GM19023 (cell line): Measurements from ENCODE around the gene CFH.
"Not testable (repeated sequence)": the region's sequence is repeated elsewhere in the genome, so short reads cannot be mapped to it uniquely, and the experiment has no call there.

Experiments
- ATAC-seq: cut with Tn5 transposase; IDR thresholded peaks from one replicate; pipeline ENCODE4 v1.9.1; 2021; ENCODE audit warnings: mild to moderate bottlenecking, moderate library complexity; ENCODE audit not compliant: unreplicated experiment

The CFH gene

DNA sequence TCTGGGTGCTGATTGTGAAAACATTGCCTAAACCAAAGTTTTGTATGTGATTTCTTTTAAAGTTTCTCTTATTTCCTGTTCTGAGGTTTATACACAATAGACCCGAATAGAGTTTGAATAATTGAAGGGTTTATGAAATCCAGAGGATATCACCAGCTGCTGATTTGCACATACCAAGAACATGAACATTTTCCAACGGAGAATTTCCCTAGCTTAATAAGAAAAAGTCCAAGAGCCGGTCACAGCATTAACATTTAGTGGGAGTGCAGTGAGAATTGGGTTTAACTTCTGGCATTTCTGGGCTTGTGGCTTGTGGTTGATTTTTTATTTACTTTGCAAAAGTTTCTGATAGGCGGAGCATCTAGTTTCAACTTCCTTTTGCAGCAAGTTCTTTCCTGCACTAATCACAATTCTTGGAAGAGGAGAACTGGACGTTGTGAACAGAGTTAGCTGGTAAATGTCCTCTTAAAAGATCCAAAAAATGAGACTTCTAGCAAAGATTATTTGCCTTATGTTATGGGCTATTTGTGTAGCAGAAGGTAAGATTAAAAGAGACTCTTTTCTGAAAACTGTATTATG is at the start of gene CFH:
Gene CFH (plus strand): TSS at position 407 of the 579 bp plus-strand sequence. CDS start 75 bp downstream, at position 482.
- no peak for ATAC-seq

DNA sequence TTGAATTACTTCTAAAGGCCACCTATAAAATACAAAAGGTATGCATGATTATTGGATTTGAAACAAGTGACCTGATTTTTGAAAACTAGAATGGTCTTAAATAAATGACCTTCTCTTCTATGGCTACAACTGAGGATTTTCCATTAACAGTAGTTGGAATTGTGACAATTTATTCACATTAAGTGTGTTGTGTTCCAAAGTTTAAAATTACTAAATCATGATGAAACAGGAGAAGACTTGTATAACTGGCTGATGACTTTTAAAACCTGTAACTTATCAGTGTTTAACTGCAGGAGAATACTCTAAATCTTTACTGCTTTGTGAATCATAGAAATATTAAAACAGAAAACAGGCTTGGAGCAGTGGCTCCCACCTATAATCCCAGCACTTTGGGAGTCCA is 48.2 kb upstream of the CFH start:
- ATAC-seq = no peak

DNA sequence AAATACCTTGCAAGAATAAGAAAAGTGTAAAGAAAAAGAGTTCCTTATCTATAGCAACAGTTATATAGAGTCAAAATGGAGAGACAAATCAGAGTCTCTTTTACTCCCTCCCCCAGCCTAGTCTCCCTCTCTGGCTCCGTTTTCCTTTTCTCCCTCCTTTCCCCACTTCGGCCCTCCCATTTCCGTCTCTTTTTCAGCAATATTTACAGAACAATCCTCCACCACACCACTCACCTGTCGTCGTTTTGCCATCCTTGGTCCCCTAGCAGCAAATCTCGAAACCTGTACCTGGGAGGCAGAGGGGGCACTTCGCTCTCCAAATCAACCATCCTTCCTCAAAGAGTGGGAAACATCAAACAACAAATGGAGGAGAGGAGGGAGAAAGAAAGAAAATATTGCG is 43.9 kb upstream of the CFH start:
- ATAC-seq = no peak

DNA sequence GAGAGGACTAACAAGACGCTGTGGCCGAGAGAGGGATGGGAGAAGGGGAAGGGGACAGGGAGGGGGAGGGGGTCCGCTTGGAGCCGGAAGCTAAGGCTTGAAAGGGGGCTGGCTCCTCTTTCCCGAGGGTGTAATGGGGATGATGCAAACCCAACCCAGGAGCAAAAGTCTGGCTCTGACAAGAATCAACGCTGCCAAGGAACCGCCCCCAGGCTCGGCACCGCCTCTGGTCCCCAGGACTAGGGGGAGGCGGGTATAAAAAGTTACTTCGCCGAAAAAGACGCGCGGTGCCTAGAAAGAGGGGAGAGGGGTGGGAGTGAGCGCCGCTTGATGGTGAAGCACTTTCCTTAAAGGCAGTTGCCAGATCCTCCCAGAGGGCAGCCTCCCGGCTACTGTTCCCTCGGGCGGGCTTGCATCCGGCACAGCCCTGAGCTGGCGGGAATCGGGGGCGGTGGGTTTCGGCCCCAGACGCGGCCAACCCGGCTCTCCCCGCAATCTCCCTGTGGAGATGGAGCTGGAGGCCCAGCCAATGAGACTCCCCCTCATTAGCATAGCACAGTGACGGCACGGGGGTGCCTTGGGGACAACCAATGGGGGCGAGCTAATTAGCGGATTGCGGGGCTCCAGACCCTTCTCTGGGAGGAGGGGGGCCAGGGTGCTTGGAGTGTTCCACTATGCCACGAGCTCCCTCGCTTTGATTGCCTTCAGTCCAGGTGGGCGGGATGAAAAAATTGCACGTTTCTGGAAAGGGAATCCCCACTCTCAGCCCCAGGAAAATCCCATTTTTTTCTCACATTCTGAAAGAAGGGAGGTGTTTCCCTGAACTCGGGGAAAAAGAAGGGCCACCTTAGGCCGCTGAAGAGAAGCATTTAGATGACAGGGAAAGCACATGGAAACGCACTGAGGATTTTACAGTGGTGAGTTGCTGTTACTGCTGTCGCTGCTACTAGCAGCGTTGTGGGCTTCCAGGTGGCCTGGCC is 43.2 kb upstream of the CFH start, which contains the start of gene KCNT2:
Gene KCNT2 (minus strand): TSS at position 51 of the 980 bp plus-strand sequence. CDS start 131 bp downstream, outside the sequence.
- no peak for ATAC-seq

DNA sequence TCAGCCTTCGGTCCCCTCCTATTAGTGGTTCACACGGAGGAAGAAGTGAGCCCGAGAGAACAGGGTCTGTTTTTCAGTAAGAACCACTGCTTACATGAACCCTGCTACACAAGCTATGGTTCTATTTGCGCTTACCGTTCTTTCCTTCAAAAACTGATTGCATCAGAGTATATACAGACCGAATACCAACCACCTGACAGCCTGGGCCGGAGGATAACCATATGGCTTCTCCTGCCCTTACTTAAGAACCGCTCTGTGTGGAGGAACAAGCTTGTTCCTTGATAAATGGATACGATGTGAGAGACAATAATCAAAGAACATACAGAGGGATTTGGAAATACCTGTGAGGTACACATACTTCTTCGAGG is 42.5 kb upstream of the CFH start:
- no peak for ATAC-seq

DNA sequence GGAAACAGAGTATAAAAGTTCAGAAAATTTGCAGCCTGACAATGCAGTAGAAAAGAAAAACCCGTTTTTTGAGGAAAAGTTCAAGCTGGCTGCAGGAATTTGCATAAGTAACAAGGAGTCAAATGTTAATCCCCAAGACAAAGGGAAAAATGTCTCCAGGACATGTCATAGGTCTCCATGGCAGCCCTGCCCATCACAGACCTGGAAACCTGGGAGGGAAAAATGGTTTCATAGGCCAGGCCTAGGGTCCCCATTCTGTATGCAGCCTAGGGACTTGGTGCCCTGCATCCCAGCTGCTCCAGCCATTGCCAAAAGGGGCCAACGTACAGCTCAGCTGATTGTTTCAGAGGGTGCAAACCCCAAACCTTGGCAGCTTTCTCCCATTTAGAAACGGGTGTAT is 40.0 kb upstream of the CFH start:
- ATAC-seq = no peak

DNA sequence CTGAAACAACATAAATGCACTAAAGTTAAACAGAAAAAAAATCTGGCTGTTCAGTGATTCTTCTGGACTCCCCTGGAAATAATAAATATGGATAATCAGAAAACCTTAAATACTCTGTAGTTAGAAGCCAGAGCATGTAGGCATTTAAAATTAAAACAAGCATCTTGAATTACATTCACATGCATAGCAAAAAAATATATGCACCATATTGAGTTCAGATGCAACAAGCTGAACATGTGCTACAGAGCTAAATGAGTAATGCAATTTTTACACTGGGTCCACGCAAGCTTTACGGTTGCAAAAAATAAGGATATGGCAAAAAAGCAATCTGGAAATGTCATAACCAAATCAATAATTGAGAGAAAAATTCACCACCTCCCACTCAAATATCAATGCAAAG is 32.1 kb upstream of the CFH start:
- no peak for ATAC-seq

DNA sequence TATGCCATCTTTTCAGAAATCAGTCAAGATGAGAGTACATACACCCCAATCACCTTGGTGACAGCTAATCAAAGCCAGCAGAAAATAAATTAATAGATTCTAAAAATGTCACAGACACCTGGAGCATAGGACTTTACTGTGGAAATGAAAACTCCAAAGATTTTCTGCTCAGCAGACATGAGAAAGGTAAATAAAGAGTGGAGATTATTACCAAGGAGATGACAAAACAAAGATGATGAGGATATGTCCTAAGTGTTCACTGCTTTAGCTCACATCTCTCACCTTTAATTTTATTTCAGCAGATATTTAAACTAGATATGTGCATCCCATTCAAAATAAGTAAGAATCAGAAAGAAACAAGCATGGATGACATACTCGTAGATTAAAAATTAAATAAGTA is 28.8 kb upstream of the CFH start:
- ATAC-seq = no peak

DNA sequence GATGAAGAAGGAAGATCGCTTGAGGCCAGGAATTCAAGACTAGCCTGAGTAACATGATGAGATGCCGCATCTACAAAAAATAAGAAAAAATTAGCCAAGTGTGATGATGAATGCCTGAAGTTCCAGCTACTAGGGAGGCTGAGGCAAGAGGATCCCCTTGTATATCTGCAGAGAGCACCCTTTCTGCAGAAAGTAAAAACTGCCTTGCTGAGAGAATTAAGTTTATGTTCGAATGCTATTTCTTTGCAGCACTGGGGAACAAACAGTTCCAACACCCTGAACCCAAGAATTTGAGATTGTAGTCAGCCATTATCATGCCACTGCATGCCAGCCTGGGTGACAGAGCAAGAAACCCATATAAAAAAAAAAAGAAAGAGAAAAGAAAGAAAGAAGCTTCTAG is 23.0 kb upstream of the CFH start:
- ATAC-seq = no peak

DNA sequence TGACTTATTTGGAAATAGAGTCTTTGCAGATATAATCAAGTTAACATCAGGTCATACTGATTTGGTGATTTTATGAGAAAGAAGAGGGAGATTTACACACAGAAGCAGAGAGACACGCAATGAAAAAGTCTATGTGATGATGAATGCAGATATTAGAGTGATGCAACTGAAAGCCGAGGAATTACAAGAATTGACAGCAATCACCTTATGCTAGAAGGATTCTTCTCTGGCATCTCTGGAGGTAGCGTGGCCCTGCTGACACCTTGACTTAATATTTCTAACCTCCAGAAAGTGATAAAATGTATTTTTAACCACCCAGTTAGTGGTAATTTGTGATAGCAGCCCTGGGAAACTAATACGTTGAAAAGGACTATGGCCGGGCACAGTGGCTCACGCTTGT is 14.2 kb upstream of the CFH start:
- ATAC-seq = no peak

DNA sequence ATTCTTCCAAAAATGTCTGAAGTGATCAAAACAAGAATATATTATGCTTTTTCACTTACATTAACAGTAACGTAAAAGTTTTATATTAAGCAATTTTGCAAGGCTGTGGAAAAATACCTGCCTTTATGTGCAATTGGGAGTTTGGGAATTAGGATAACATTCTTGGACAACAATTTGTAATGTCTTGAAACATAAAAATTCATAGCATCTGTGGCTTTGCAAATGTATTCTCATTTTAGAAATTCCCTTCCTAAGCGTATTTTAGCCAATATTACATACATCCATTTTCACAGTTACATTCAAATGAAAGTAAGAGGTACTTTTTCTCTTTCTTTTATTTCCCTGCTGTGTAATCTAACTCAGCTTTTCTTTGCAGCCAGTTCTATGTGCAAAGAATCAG is 13.4 kb upstream of the CFH start:
- no peak for ATAC-seq

DNA sequence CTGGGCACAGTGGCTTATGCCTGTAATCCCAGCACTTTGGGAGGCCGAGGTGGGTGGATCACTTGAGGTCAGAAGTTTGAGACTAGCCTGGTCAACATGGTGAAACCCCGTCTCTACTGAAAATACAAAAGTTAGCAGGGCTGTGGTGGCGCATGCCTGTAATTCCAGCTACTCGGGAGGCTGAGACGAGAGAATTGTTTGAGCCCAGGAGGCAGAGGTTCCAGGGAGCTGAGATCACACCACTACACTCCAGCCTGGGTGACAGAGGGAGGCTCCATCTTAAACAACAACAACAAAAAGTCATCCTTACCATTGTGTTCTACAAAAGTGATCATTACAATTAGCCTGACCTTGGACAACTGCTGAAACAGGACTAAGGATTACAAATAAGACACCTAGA is 12.6 kb upstream of the CFH start:
- ATAC-seq = not testable (repeated sequence)

DNA sequence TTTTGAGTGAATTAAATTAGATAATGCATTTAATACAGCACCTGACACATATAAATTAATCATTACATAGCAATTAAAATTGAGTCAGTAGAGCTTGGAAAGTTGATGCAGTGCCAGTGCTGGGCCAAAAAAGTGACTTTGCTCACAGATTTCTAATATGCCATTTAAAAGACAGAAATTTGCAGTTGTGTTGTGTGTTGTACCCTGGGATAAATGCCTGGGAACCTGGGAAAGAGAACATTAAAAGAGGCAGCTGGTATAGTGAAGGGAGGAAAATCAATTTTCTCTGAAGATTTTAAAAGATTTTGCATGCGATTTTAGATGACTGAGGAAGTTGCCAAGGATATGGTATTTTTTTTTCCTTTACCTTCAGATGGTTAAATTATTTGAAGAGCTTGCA is 10.9 kb upstream of the CFH start:
- no peak for ATAC-seq

DNA sequence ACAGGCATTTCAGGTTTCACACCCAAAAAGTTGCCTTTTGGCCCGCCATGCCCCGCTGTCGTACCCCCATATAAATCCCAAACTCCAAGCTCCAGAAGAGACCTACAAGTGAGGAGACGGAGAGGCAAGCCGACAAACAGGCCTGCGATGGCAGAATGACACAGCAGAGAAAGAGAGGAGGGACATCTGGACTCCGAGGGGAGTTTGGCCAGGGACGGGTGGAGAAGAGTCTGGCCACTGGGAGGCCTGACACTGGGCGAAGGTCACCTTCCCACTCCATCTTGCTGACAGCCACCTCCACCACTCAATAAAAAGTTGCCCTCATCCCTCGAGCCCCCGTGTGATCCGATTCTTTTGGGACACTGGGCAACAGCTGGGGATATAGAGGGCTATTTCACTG is 1.9 kb upstream of the CFH start:
- ATAC-seq = no peak

DNA sequence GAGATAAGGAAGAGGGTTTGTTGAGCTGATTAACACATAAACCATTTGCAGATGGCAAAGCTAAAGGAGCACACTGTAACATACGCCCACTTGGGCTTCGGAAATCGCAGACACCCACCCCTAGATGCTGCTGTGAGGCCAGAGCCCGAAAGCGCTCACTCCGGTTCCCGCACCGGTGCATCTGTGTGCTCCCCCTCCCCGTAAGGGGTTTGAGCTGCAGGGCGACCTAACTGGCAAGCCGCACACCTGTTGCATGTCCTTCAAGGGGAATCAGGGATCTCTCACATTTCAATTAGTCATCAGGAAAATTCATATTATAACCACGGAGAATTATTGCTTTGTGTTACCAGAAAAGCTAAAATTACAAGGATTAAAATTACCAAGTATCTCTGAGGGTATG is 1.4 kb upstream of the CFH start:
- ATAC-seq = no peak

DNA sequence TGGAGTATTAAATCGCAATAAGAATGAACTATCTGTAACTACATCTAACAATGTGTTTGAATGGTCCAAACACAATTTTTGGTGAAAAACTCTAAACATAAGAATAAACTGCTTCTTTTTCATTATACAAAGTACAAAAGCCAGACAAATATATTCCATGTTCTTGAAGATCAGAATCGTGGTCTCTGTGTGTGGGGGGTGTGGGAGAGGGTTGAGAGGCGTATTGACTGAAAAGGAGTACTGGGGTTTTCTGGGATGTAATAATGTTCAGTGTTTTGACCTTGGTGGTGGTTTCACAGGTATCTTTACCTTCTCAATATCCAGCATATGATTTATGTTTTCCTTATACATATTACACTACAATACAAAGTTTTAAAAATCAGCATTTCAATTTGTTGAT is 764 bp upstream of the CFH start:
- no peak for ATAC-seq

DNA sequence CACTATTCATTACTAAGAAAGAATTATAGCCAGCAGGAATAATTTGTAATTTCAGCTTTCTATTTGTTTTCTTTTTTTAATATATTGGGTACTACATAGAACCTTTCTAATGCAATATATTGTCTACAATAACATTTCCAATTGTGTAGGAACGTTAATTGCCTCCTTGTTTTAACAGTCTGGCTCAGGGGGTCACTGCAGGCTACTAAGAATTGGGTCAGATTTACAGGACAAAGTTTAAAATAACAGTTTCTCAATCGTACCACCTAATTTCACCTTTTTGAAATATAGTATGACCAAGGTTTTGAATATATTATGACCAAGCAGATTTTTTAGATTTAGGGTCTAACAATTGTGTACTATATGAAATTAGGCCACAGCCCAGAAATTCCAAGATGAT is 2.4 kb downstream of the CFH start:
- ATAC-seq = no peak

DNA sequence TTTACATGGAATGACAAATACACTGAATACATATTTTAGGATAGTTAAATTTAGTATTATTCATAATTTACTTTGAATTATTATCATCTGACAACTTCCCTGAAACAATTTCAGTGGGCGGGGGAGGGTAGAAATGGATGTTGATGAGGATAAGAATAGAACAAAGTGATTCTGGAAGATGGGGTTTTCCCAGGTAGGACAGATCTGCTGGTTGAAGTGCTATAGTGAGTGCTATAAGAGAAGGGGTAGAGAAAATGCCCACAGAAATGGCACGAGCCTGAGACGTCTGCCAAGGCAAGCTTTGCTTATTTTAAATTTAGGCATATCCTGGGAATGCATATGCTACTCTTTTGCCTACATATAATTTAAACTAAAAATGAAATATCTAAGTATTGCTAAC is 3.2 kb downstream of the CFH start:
- no peak for ATAC-seq

DNA sequence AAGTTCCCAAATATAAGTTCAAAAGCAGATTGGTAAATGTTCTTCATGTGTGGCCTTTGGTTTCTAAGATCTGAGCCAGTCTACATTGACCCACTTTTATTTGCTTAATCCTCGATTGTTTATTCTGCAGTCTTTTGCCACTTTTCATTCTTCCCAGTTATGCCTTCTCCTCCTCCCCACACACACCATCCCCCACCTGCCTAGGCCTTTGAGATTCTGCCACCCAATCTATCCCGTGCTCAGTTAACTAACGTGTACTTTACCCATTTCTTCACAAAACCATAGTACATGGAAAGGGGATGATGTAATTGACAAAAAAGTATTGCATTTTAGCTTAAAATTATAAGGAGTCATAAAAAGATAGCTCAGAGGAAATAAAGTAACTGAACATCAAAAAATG is 3.7 kb downstream of the CFH start:
- ATAC-seq = no peak

DNA sequence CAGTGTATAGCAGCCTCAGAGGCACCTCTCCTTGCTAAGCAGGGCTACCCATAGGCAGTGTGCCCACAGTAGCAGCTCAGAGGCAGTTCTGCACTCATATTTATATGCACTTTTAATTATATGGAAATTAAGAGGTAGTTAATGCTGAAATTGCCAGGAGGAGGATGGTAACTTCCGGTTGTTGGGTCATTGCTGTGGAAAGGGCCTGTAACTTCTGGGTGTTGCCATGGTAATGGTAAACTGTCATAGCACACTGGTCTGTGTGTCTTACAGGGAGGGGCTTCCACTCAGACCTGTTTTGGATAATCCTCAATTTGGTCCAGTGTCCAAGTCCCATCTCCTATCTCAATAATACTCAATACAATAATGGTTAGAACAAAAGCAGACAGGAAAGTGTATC is 7.6 kb downstream of the CFH start:
- no peak for ATAC-seq

DNA sequence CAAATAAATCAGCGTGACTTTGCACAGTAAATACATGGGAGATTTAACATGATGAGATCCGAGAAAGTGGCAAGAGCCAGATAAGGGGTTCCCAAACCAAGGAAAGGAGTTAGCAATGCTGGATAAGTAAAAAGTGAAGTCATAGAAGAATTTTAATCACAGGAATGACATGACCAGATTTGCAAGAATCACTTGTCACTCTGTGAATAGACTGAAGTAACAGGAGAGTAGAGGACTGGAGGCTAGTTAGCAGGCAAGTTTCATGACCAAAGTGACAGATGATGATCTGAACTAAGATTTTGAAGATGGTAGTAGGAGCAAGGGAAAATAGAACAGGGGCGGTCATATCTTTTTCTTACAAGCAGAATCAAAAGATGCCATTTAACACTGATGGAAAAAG is 8.4 kb downstream of the CFH start:
- ATAC-seq = no peak

DNA sequence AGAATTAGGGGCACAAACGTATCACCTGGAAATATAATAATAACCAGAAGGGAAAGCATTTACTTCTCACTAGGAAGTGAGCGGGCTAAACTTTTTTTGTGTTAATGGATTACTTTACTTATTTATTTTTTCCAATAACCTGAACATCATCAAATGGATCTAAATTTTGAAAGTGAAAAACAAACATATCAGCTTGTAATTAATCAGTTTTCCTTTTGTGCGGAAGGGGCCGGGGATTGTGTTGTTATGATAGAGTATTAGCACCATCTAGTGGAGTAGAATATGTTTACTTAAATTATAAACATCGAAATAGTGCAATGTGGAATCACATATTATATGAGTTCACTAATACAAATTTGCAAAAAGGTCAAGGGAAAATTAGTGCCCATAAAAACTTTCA is 9.0 kb downstream of the CFH start:
- no peak for ATAC-seq
